SK-N-MC (cell line): ENCODE data around the gene C1QTNF4.

Experiments
- EZH2 ChIP-seq: fragments of 200-600 bp; sonication (generic); IDR thresholded peaks from one replicate; pipeline ENCODE4 v1.6.1; 2017; ENCODE audit warnings: antibody characterized with exemption
- POLR2AphosphoS5 ChIP-seq: IDR thresholded peaks from 2 replicates; pipeline ENCODE4 v1.6.1; 2012; ENCODE audit warnings: mild to moderate bottlenecking, low read depth, low read length, borderline replicate concordance

GRCh38 chr11:47611348-47611794 lies 17.2 kb upstream of the C1QTNF4 start:
- TF ChIP-seq POLR2AphosphoS5, result no peak
- TF ChIP-seq EZH2, result no peak
